GM12878 (cell line): ENCODE measurements around the gene COL24A1. TPM values are rescaled to one million over a fixed set of nuclear protein-coding genes. Genes with fewer than 3 reads are reported as not detected.

Source experiments
- ATAC-seq: fragments of 200-7000 bp; cut with Tn5 transposase; 3 replicates; pipeline ENCODE4 v1.9.1; 2020; ENCODE audit warnings: mild to moderate bottlenecking, moderate library complexity
- BruUV-seq: library from RNA; stranded (reverse); fragments of 400-500 nt; replicated peaks from 2 replicates; lab custom pipeline; 2021; lab: Mats Ljungman, UMichigan
- CTCF ChIA-PET: fragments of 300-600 bp; sonication (Branson Sonifier 250); formaldehyde crosslinking; extraction: SDS; loops from one replicate; lab custom pipeline; 2021; ENCODE audit warnings: inconsistent platforms; lab: Yijun Ruan, JAX
- POLR2A ChIA-PET: fragments of 350-600 bp; formaldehyde crosslinking; extraction: SDS; loops from one replicate; lab custom pipeline; 2021; ENCODE audit warnings: inconsistent platforms; lab: Charles Lee
- RAD21 ChIA-PET: fragments of 300-600 bp; sonication (Branson Sonifier 250); formaldehyde crosslinking; loops from one replicate; lab custom pipeline; 2023; ENCODE audit warnings: antibody characterized with exemption; ENCODE audit not compliant: unreplicated experiment; lab: Charles Lee
- SMC1A ChIA-PET: fragments of 300-600 bp; sonication (Branson Sonifier 250); formaldehyde crosslinking; loops from one replicate; lab custom pipeline; 2023; ENCODE audit not compliant: unreplicated experiment, uncharacterized antibody; lab: Charles Lee
- DNase-seq: peaks from one replicate; pipeline ENCODE4 v3.0.0-alpha.2; 2011; ENCODE audit warnings: low read depth, low spot score
- FAIRE-seq: peaks from 3 replicates; lab custom pipeline; 2011; peaks lifted over from hg19 to GRCh38; lab: Jason Lieb, UNC
- H2AFZ ChIP-seq: 2 replicates; pipeline ENCODE4 v1.6.0; 2011; ENCODE audit warnings: low read depth, low read length, control low read depth; ENCODE audit not compliant: control insufficient read depth
- H3K27ac ChIP-seq: 2 replicates; pipeline ENCODE4 v1.5.1; 2011; ENCODE audit warnings: control low read depth; ENCODE audit not compliant: control insufficient read depth, insufficient read depth
- H3K27me3 ChIP-seq, 2 experiments: replicated peaks in 1 of 2; 2 replicates each; pipeline versions ENCODE4 v1.6.0 to v1.6.1; 2011; ENCODE audit warnings: low read length in 1 of 2; ENCODE audit not compliant: control insufficient read depth in 2 of 2, insufficient read depth in 2 of 2
- H3K36me3 ChIP-seq, 2 experiments: 2 replicates each; pipeline ENCODE4 v1.5.1; 2011; ENCODE audit warnings: low read length in 1 of 2; ENCODE audit not compliant: control insufficient read depth in 2 of 2, insufficient read depth in 2 of 2
- H3K4me1 ChIP-seq: 2 replicates; pipeline ENCODE4 v1.6.1; 2011; ENCODE audit warnings: mild to moderate bottlenecking, low read length, moderate library complexity, mixed read lengths; ENCODE audit not compliant: control insufficient read depth, insufficient read depth
- H3K4me2 ChIP-seq: 2 replicates; pipeline ENCODE4 v1.6.0; 2011; ENCODE audit warnings: control low read depth; ENCODE audit not compliant: control insufficient read depth, insufficient read depth
- H3K4me3 ChIP-seq: fragments of 200-600 bp; sonication (generic); 2 replicates; pipeline ENCODE4 v1.5.1; 2016
- H3K79me2 ChIP-seq: 2 replicates; pipeline ENCODE4 v1.6.0; 2011; ENCODE audit warnings: low read length; ENCODE audit not compliant: control insufficient read depth, insufficient read depth
- H3K9ac ChIP-seq: 2 replicates; pipeline ENCODE4 v1.8.0; 2011; ENCODE audit warnings: low read length, control low read depth, mixed read lengths; ENCODE audit not compliant: control insufficient read depth, insufficient read depth
- H3K9me3 ChIP-seq: replicated peaks from 3 replicates; pipeline ENCODE4 v1.5.1; 2011; ENCODE audit warnings: mild to moderate bottlenecking, low read length; ENCODE audit not compliant: control insufficient read depth, insufficient read depth
- H4K20me1 ChIP-seq: 2 replicates; pipeline ENCODE4 v1.6.0; 2011; ENCODE audit not compliant: control insufficient read depth, insufficient read depth
- BMI1 ChIP-seq: fragments of 450-650 bp; IDR thresholded peaks from 2 replicates; pipeline ENCODE4 v1.6.1; 2016; ENCODE audit warnings: mild to moderate bottlenecking, moderate library complexity, borderline replicate concordance
- CREB1 ChIP-seq: IDR thresholded peaks from 2 replicates; pipeline ENCODE4 v1.6.1; 2012; ENCODE audit warnings: low read depth, mild to moderate bottlenecking, inconsistent platforms
- DPF2 ChIP-seq: fragments of 450-650 bp; IDR thresholded peaks from 2 replicates; pipeline ENCODE4 v1.6.1; 2017; ENCODE audit warnings: mild to moderate bottlenecking
- E4F1 ChIP-seq: fragments of 450-650 bp; IDR thresholded peaks from 2 replicates; pipeline ENCODE4 v1.6.1; 2018; ENCODE audit warnings: borderline replicate concordance, mild to moderate bottlenecking; ENCODE audit not compliant: partially characterized antibody
- GATAD2B ChIP-seq: fragments of 450-650 bp; conservative IDR thresholded peaks from 2 replicates; pipeline ENCODE4 v1.6.1; 2017; ENCODE audit warnings: low read depth, mild to moderate bottlenecking, moderate library complexity
- HCFC1 ChIP-seq: fragments of 150-350 bp; IDR thresholded peaks from 2 replicates; pipeline ENCODE4 v1.6.1; 2014; ENCODE audit warnings: low read length
- IRF3 ChIP-seq: fragments of 450-650 bp; IDR thresholded peaks from 2 replicates; pipeline ENCODE4 v1.6.1; 2014; ENCODE audit warnings: mild to moderate bottlenecking
- JUNB ChIP-seq: IDR thresholded peaks from 2 replicates; pipeline ENCODE4 v1.6.1; 2016; ENCODE audit warnings: antibody characterized with exemption, mild to moderate bottlenecking
- MEF2A ChIP-seq: IDR thresholded peaks from 2 replicates; pipeline ENCODE4 v1.6.1; 2011; ENCODE audit warnings: low read depth, mild to moderate bottlenecking, low read length, moderate library complexity; ENCODE audit not compliant: insufficient read depth
- NFYB ChIP-seq: IDR thresholded peaks from 2 replicates; pipeline ENCODE4 v1.6.1; 2011; ENCODE audit warnings: low read depth, mild to moderate bottlenecking, low read length, improper control_type of control experiment, moderate library complexity; ENCODE audit not compliant: insufficient read depth
- POLR2AphosphoS2 ChIP-seq: IDR thresholded peaks from 2 replicates; pipeline ENCODE4 v1.6.1; 2011; ENCODE audit warnings: low read depth, mild to moderate bottlenecking, low read length, improper control_type of control experiment, moderate library complexity
- RELB ChIP-seq: fragments of 450-650 bp; IDR thresholded peaks from 2 replicates; pipeline ENCODE4 v1.6.1; 2017; ENCODE audit warnings: low read depth, mild to moderate bottlenecking, moderate library complexity
- SMAD5 ChIP-seq: IDR thresholded peaks from 2 replicates; pipeline ENCODE4 v1.6.1; 2016; ENCODE audit warnings: antibody characterized with exemption, low read depth
- SRF ChIP-seq, 2 experiments: IDR thresholded peaks; 2 replicates each; pipeline ENCODE4 v1.6.1; 2011; ENCODE audit warnings: low read depth in 2 of 2, low read length in 2 of 2, mild to moderate bottlenecking in 1 of 2, moderate library complexity in 1 of 2
- USF2 ChIP-seq: IDR thresholded peaks from 2 replicates; pipeline ENCODE4 v1.6.1; 2011; ENCODE audit warnings: low read depth, low read length, improper control_type of control experiment, borderline replicate concordance
- WGBS: methylation state at CpG from one replicate; pipeline ENCODE4 v1.1.6; 2016; ENCODE audit warnings: low lambda C conversion rate; ENCODE audit not compliant: insufficient replicate concordance, insufficient coverage; ENCODE audit errors: missing lambda C conversion rate; 5-methylcytosine and 5-hydroxymethylcytosine counted together
- in situ Hi-C: fragments of 300-500 bp; cut with MboI; formaldehyde crosslinking; loops from 9 replicates; pipeline ENCODE4 v1.14.3; 2018; ENCODE audit warnings: mixed read lengths
- intact Hi-C: fragments of 100-400 bp; cut with micrococcal nuclease; formaldehyde crosslinking; loops from one replicate; pipeline ENCODE4 v1.14.2; 2022; ENCODE audit not compliant: unreplicated experiment
- polyA plus RNA-seq, 11 experiments: library from polyadenylated mRNA; depleted of rRNA in 4 of 11; unstranded in 6 of 11; stranded (reverse) in 5 of 11; fragments of >200 nt; fragmentation: Nextera tagmentation in 4 of 11; fragmentation: Illumina TruSeq in 1 of 11; extraction: Ambion mirVana in 4 of 11; extraction: Trizol in 1 of 11; gene quantifications; 1 replicate in 1 of 11; 2 replicates in 10 of 11; pipeline versions ENCODE4 v1.2.1 to v1.2.3, GENCODE V29; 2011 to 2016; ENCODE audit warnings: inconsistent platforms in 2 of 11, missing spikeins in 2 of 11, low read depth in 1 of 11
- total RNA-seq, 4 experiments: library from RNA; depleted of rRNA in 3 of 4; stranded (reverse); fragments of >200 nt in 3 of 4; fragmentation: Illumina TruSeq in 1 of 4; extraction: Trizol in 1 of 4; gene quantifications; 2 replicates each; pipeline versions ENCODE4 v1.2.1 to v1.2.3, GENCODE V29; 2013 to 2021

Gene COL24A1
- total and polyA plus RNA-seq, 10 of the 15 experiments (the other 5 are each of a cell fraction or from before 2014, with no cell fraction given): 0.19 to 4.1 (median 2.0) TPM

- WGBS: 94% methylated on average over 1 of the region's 1 CpG
- ChIA-PET RAD21 (interaction anchor here (0.6 kb wide), 1 partner anchor 285 kb away, joined by 3 read pairs; no protein-coding TSS in a partner anchor), POLR2A (no interaction called here), CTCF (interaction anchor here (1.1 kb wide), 1 partner anchor 255 kb away, joined by 3 read pairs; no protein-coding TSS in a partner anchor), SMC1A (interaction anchor here (1.0 kb wide), 1 partner anchor 181 kb away, joined by 3 read pairs; no protein-coding TSS in a partner anchor)
- Histone ChIP-seq H3K9me3 (no peaks in the 10 kb centered on the region), H3K36me3 (no peaks in the 10 kb centered on the region), H4K20me1 (no peaks in the 10 kb centered on the region), H3K9ac (no peak overlapping the region), H3K4me3 (no peak overlapping the region), H3K27me3 (no peaks in the 10 kb centered on the region), H3K27ac (no peak overlapping the region), H3K79me2 (no peaks in the 10 kb centered on the region), H3K4me1 (no peaks in the 10 kb centered on the region), H3K4me2 (no peak overlapping the region), H2AFZ (no peak overlapping the region)
- no peak for DNase-seq
- no peak for ATAC-seq
- TF ChIP-seq MEF2A (no peak), E4F1 (no peak), USF2 (no peak), SRF (IDR thresholded peaks at IDR 0.05; ENCODE audit: low read depth in 2 of 2, low read length in 2 of 2) (no peak), SMAD5 (no peak), IRF3 (no peak), DPF2 (no peak), JUNB (no peak), NFYB (no peak), BMI1 (no peak), RELB (no peak), GATAD2B (no peak), POLR2AphosphoS2 (no peak), HCFC1 (no peak), CREB1 (no peak)
- intact Hi-C loops (no loop called here), in situ Hi-C loops (no loop called here)
- FAIRE-seq: no peak
- BruUV-seq: no TSS peak
Observed at GRCh38 chr1:85762804-85763203, 393.8 kb downstream of the COL24A1 start.
